Smooth muscle cell (in vitro differentiated cells): ENCODE measurements around the gene HK1. TPM values are rescaled to one million over a fixed set of nuclear protein-coding genes. Genes with fewer than 3 reads are reported as not detected.

Source experiments
- DNase-seq: peaks from one replicate; lab custom pipeline; 2025; ENCODE audit not compliant: unreplicated experiment; lab: John Stamatoyannopoulos, UW
- H2AFZ ChIP-seq: fragments of 200-600 bp; sonication (generic); 2 replicates; pipeline ENCODE4 v1.6.0; 2016; ENCODE audit warnings: antibody characterized with exemption, low read depth, mild to moderate bottlenecking
- H3F3A ChIP-seq: fragments of 200-600 bp; sonication (generic); 2 replicates; pipeline ENCODE4 v1.6.0; 2017; ENCODE audit warnings: antibody characterized with exemption, low read depth
- H3K27ac ChIP-seq: fragments of 200-600 bp; sonication (generic); 2 replicates; pipeline ENCODE4 v1.5.1; 2016; ENCODE audit warnings: low read depth, mild to moderate bottlenecking
- H3K27me3 ChIP-seq: fragments of 200-600 bp; sonication (generic); 2 replicates; pipeline ENCODE4 v1.6.1; 2016; ENCODE audit warnings: low read depth, mild to moderate bottlenecking
- H3K36me3 ChIP-seq: fragments of 200-600 bp; sonication (generic); 2 replicates; pipeline ENCODE4 v1.5.1; 2016; ENCODE audit warnings: low read depth
- H3K4me1 ChIP-seq: fragments of 200-600 bp; sonication (generic); 2 replicates; pipeline ENCODE4 v1.5.1; 2016; ENCODE audit warnings: low read depth
- H3K4me2 ChIP-seq: fragments of 200-600 bp; sonication (generic); 2 replicates; pipeline ENCODE4 v1.6.0; 2016; ENCODE audit warnings: mild to moderate bottlenecking
- H3K4me3 ChIP-seq: fragments of 200-600 bp; sonication (generic); 2 replicates; pipeline ENCODE4 v1.5.1; 2016; ENCODE audit warnings: mild to moderate bottlenecking
- H3K79me2 ChIP-seq: fragments of 200-600 bp; sonication (generic); 2 replicates; pipeline ENCODE4 v1.6.0; 2016; ENCODE audit warnings: low read depth, mild to moderate bottlenecking
- H3K9ac ChIP-seq: fragments of 200-600 bp; sonication (generic); 2 replicates; pipeline ENCODE4 v1.6.0; 2016; ENCODE audit warnings: low read depth
- H3K9me3 ChIP-seq: fragments of 200-600 bp; sonication (generic); replicated peaks from 2 replicates; pipeline ENCODE4 v1.5.1; 2016; ENCODE audit warnings: low read depth
- H4K20me1 ChIP-seq: fragments of 200-600 bp; sonication (generic); 2 replicates; pipeline ENCODE4 v1.6.0; 2016; ENCODE audit warnings: low read depth
- WGBS: methylation state at CpG from one replicate; pipeline ENCODE4 v1.1.7; 2016; ENCODE audit warnings: low lambda C conversion rate; 5-methylcytosine and 5-hydroxymethylcytosine counted together
- polyA plus RNA-seq: library from polyadenylated mRNA; unstranded; fragments of >200 nt; fragmentation: Nextera tagmentation; extraction: Ambion mirVana; gene quantifications from 2 replicates; pipeline ENCODE4 v1.2.1, GENCODE V29; 2016
- total RNA-seq: library from RNA; depleted of rRNA; stranded (reverse); fragments of >200 nt; gene quantifications from 2 replicates; pipeline ENCODE4 v1.2.3, GENCODE V29; 2014
- TF ChIP-seq, protein P1 (sequence below): fragments of 200-600 bp; sonication (generic); IDR thresholded peaks from 2 replicates; pipeline ENCODE4 v1.5.1; 2017; ENCODE audit warnings: borderline replicate concordance, mild to moderate bottlenecking, antibody characterized with exemption; ENCODE audit not compliant: insufficient read depth, poor library complexity, severe bottlenecking

HK1 gene
- total and polyA plus RNA-seq, 2 experiments from 2014 or later: 62.7 to 123 TPM

DNA sequence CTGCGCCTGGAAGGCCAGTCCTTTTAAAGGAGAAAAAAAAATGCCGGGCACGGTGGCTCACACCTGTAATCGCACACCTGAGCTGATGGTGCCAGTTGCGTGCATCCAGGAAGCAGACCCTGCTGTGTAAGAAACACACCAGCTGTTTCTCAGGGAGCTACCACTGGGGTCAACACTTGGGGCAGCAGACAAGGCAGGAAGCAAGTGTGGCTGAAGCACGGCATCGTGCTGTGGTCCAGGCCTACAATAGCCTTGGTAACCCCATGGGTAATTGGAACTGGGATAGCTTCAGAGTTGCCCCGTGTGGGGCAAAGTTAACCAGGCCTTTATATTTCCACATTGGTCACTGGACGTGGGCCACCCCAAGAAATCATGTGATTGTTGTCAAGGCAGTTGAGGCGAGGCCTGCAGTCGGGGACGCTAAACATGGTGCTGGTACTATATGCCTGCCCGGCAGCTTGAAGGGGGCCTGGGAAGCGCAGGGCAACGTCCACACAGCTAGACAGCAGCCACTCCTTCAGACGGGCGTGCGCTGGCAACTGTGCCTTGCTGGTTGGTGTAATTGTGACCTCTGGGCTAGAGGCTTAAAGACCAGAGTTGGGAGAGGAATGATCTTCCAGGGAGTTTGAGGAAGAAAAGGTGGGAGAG, 140.9 kb downstream of the HK1 start:
- no peak overlapping the region for H3K9ac ChIP-seq
- no peak overlapping the region for H3K4me2 ChIP-seq
- peaks cover 4% of the 10 kb centered on the region for H3F3A ChIP-seq
- H3K9me3 ChIP-seq: no peaks in the 10 kb centered on the region
- H3K4me3 ChIP-seq: no peak overlapping the region
- H3K4me1 ChIP-seq: no peaks in the 10 kb centered on the region
- no peak for DNase-seq
- H2AFZ ChIP-seq: no peak overlapping the region
- WGBS: 94% methylated on average over 18 of the region's 18 CpGs
- no peaks in the 10 kb centered on the region for H3K36me3 ChIP-seq
- TF ChIP-seq, protein P1, sequence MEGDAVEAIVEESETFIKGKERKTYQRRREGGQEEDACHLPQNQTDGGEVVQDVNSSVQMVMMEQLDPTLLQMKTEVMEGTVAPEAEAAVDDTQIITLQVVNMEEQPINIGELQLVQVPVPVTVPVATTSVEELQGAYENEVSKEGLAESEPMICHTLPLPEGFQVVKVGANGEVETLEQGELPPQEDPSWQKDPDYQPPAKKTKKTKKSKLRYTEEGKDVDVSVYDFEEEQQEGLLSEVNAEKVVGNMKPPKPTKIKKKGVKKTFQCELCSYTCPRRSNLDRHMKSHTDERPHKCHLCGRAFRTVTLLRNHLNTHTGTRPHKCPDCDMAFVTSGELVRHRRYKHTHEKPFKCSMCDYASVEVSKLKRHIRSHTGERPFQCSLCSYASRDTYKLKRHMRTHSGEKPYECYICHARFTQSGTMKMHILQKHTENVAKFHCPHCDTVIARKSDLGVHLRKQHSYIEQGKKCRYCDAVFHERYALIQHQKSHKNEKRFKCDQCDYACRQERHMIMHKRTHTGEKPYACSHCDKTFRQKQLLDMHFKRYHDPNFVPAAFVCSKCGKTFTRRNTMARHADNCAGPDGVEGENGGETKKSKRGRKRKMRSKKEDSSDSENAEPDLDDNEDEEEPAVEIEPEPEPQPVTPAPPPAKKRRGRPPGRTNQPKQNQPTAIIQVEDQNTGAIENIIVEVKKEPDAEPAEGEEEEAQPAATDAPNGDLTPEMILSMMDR: no peak
- H3K27me3 ChIP-seq: no peaks in the 10 kb centered on the region
- H3K27ac ChIP-seq: no peak overlapping the region
- no peaks in the 10 kb centered on the region for H3K79me2 ChIP-seq
- H4K20me1 ChIP-seq: no peaks in the 10 kb centered on the region

GRCh38 chr10:69419744-69420126, 141.4 kb downstream of the HK1 start:
- H3K9me3 ChIP-seq: no peaks in the 10 kb centered on the region
- no peak overlapping the region for H3K9ac ChIP-seq
- no peaks in the 10 kb centered on the region for H3K79me2 ChIP-seq
- no peak for DNase-seq
- no peak overlapping the region for H2AFZ ChIP-seq
- no peaks in the 10 kb centered on the region for H3K36me3 ChIP-seq
- H3F3A ChIP-seq: peaks cover 4% of the 10 kb centered on the region
- no peak overlapping the region for H3K4me2 ChIP-seq
- TF ChIP-seq, protein P1: no peak
- H3K4me3 ChIP-seq: no peak overlapping the region
- 96% methylated on average over 11 of the region's 11 CpGs for WGBS
- no peak overlapping the region for H3K27ac ChIP-seq
- no peaks in the 10 kb centered on the region for H4K20me1 ChIP-seq
- no peaks in the 10 kb centered on the region for H3K4me1 ChIP-seq
- H3K27me3 ChIP-seq: no peaks in the 10 kb centered on the region

DNA sequence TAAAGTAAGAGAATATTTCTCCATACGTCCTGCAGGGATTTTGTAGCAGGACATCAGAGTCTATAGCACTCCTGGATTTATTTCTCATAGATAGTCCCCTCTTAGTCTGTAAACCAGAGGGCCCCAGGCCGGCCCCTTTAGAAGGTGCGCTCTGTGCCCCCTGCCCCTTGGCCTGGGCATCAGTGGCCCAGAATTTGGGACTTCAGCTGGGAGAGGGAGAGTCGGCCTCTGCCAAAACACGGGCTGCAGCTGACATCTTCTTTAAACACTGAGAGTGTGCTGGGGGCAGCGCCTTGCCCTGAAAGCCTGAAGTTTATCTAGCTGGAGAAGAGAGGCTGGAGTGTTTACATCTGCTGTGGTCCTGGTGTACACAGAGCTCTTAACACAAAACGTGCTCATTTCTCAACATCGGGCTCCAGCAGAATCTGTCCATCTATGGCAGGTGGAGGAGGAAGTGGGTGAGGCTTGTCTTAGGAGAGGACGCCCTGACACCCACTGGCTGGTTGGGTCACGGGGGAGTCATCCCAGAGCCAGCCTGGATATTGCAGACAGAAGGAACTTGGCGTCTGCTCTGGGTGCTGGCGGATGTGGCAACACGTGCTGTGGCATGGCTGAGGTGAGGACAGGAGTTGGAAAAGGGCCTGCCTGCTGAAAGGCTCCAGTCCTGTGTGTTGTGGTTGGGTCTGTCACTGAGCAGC, 143.5 kb downstream of the HK1 start:
- no peak overlapping the region for H2AFZ ChIP-seq

More for the DNA sequence above, 143.5 kb downstream of the HK1 start:
- Histone ChIP-seq H3F3A (peaks cover 4% of the 10 kb centered on the region), H3K9ac (no peak overlapping the region), H3K9me3 (no peaks in the 10 kb centered on the region), H3K4me2 (no peak overlapping the region), H4K20me1 (no peaks in the 10 kb centered on the region), H3K27ac (no peak overlapping the region), H3K79me2 (no peaks in the 10 kb centered on the region), H3K4me1 (no peaks in the 10 kb centered on the region), H3K4me3 (no peak overlapping the region), H3K36me3 (no peaks in the 10 kb centered on the region), H3K27me3 (no peaks in the 10 kb centered on the region)
- DNase-seq: no peak
- WGBS: 62% methylated on average over 13 of the region's 13 CpGs
- TF ChIP-seq, protein P1: no peak
